ENCODE measurements around the gene SASH3.

Gene SASH3

DNA sequence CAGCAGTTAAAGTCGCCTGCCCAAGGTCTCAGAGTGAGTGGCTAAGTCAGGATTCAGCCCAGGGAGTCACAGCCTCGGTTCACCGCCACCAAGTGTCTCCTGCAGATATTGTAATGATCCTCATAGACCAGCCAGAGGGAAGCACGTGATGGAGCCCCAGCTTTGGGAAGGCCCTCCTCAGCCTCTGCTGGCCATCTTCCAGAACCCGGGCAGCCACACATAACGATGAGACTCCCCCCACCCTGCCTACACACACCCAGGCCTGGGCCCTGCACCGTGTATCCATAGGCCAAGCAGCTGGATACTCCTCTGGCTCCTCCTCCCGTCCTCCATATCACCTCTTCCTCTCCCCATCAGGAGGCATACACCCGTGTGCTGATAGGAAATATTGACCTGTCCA, 19.6 kb upstream of the SASH3 start:
- H3K4me3 ChIP-seq (ENCODE audit: low read depth, low read length), result no peak overlapping the region
- DNase-seq (ENCODE audit: low read depth), result no peak
- TF ChIP-seq, protein P1, sequence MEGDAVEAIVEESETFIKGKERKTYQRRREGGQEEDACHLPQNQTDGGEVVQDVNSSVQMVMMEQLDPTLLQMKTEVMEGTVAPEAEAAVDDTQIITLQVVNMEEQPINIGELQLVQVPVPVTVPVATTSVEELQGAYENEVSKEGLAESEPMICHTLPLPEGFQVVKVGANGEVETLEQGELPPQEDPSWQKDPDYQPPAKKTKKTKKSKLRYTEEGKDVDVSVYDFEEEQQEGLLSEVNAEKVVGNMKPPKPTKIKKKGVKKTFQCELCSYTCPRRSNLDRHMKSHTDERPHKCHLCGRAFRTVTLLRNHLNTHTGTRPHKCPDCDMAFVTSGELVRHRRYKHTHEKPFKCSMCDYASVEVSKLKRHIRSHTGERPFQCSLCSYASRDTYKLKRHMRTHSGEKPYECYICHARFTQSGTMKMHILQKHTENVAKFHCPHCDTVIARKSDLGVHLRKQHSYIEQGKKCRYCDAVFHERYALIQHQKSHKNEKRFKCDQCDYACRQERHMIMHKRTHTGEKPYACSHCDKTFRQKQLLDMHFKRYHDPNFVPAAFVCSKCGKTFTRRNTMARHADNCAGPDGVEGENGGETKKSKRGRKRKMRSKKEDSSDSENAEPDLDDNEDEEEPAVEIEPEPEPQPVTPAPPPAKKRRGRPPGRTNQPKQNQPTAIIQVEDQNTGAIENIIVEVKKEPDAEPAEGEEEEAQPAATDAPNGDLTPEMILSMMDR (conservative IDR thresholded peaks at IDR 0.05; ENCODE audit: low read depth, low read length), result no peak

DNA sequence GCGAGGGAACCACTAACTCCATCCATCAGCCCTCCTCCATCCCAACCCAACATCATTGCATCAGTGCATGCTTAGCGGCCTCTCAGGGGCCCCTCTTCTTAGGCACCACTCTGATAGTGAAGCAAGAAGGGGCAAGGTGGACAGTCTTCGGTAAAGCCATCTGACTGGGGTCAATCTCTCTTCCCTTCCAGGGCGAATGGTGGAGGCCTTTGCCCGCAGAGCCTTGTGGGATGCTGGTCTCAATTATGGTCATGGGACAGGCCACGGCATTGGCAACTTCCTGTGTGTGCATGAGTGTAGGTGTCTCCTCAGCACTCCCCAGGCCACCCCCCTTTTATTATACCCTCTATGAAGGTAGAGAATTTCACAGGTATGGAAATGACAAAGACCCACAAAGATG, 18.8 kb upstream of the SASH3 start:
- TF ChIP-seq, protein P1 (conservative IDR thresholded peaks at IDR 0.05; ENCODE audit: low read depth, low read length), result no peak

DNA sequence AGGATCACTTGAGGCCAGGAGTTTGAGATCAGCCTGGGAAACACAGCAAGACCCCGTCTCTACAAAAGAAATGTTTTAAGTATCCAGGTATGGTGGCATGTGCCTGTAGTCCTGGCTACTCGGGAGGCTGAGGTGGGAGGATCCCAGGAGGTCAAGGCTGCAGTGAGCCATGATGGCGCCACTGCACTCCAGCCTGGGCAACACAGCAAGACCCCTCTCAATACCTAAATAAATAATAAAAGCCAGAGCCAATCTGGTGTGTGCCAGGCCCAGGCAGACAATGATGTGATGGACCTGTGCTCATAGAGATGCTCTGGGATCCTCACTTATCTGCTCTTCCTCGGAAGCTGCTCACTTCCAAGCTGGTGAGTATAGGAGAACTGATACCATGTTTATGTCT, 18.2 kb upstream of the SASH3 start:
- no peak overlapping the region for H3K4me3 ChIP-seq (ENCODE audit: low read depth, low read length)
- TF ChIP-seq, protein P1 (conservative IDR thresholded peaks at IDR 0.05; ENCODE audit: low read depth, low read length), result no peak
- DNase-seq (ENCODE audit: low read depth), result no peak

More for the DNA sequence above, 18.8 kb upstream of the SASH3 start:
- H3K4me3 ChIP-seq (ENCODE audit: low read depth, low read length), result no peak overlapping the region
- DNase-seq (ENCODE audit: low read depth), result no peak

DNA sequence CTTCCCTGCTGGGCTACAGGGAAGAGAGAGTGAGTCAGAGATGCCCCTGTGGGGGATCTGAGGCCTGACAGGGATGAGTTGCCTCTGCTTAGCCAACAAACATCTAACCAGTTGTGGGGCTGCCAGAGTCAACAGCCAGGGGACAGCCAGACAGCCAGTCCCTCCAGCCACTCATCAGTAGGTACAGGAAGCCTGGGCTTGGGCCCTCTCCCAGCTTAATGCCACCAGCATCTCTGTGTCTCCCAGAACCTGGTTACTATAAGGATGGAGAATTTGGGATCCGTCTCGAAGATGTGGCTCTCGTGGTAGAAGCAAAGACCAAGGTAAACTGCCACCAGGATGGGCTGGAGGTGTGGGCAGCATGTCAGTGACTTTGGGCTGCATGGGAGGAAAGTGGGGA, 17.3 kb upstream of the SASH3 start:
- no peak overlapping the region for H3K4me3 ChIP-seq (ENCODE audit: low read depth, low read length)
- no peak for DNase-seq (ENCODE audit: low read depth)
- TF ChIP-seq, protein P1 (conservative IDR thresholded peaks at IDR 0.05; ENCODE audit: low read depth, low read length), result no peak

DNA sequence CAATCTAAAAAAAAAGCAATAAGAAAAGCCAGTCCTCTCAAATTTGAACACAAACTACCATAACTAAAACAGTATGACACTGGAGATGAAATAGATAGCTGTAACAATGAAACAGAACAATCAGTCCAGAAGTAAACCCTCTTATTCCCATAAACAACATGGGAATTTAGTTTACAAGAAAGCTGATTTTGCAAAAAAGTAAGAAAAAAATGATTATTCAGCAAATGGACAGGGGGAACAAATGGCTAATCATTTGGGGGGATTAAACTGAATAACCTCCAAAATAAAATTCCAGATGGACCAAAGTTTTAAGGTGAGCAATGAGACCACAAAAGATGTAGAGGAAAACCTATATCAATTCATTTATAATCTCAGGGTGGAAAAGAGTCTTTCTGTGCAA, 16.1 kb upstream of the SASH3 start:
- no peak overlapping the region for H3K4me3 ChIP-seq (ENCODE audit: low read depth, low read length)
- DNase-seq (ENCODE audit: low read depth), result no peak
- TF ChIP-seq, protein P1 (conservative IDR thresholded peaks at IDR 0.05; ENCODE audit: low read depth, low read length), result no peak

DNA sequence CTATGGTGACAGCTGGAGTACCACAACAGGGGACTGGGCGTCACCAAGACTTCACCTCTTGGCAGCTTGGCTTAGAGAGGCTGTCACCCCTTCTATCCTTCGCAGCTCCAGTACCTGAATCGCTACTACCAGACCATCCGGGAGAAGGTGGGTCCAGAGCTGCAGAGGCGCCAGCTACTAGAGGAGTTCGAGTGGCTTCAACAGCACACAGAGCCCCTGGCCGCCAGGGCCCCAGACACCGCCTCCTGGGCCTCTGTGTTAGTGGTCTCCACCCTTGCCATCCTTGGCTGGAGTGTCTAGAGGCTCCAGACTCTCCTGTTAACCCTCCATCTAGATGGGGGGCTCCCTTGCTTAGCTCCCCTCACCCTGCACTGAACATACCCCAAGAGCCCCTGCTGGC, 11.6 kb upstream of the SASH3 start:
- DNase-seq (ENCODE audit: low read depth), result no peak
- TF ChIP-seq, protein P1 (conservative IDR thresholded peaks at IDR 0.05; ENCODE audit: low read depth, low read length), result no peak
- H3K4me3 ChIP-seq (ENCODE audit: low read depth, low read length), result no peak overlapping the region

DNA sequence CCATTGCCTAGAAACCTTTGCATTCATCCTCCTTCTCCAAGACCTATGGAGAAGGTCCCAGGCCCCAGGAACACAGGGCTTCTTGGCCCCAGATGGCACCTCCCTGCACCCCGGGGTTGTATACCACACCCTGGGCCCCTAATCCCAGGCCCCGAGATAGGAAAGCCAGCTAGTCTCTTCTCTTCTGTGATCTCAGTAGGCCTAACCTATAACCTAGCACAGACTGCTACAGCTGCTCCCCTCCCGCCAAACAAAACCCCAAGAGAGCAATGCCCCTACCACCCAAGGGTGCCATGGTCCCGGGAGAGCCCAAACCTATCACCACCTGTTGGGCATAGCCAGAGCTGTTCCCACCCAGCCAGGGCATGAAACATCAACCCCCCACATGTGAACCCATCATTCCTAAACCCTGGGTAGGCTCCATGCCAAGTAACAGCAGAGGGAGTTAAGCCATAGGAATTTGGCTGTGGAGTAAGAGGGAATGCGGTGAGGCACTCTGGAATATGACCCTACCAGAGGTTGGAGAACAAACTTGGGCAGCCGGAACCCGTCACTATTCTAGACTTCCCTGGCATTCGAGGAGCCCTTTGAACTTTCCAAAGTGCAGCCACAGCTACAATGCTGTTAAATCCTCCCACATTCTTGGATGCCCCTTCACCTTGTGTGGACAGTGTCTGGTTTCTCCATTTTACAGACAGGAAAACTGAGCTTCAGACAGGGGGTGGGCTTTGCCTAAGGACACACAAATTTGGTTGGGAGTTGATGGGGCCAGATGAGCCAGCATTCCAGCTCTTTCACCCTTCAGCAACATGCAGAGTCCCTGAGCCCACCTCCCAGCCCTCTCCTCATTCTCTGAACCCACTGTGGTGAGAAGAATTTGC, 10.9 kb upstream of the SASH3 start:
- TF ChIP-seq, protein P1 (conservative IDR thresholded peaks at IDR 0.05; ENCODE audit: low read depth, low read length), result no peak

More for the DNA sequence above, 10.9 kb upstream of the SASH3 start:
- no peak overlapping the region for H3K4me3 ChIP-seq (ENCODE audit: low read depth, low read length)
- DNase-seq (ENCODE audit: low read depth), result no peak

Data from choroid plexus epithelial cell (primary cell).